ENCODE data around the gene SLC4A11. TPM values are rescaled to one million over a fixed set of nuclear protein-coding genes. Genes with fewer than 3 reads are reported as not detected.

The SLC4A11 gene
- 10.2 to 13.8 TPM (median 13.0 TPM) in 5 replicates for total RNA-seq (2022; extraction: Qiagen RNA extraction)

GRCh38 chr20:3239026-3239866 lies at the start of gene SLC4A11:
Gene SLC4A11 (minus strand): TSS chr20:3239190. CDS start chr20:3239137, 53 bp downstream.

GRCh38 chr20:3209257-3209945 lies 29.6 kb downstream of the SLC4A11 start, which contains the start of gene ITPA:
Gene ITPA (plus strand): TSS chr20:3209498. CDS start chr20:3209552, 54 bp downstream.

GRCh38 chr20:3204124-3204794 lies 34.7 kb downstream of the SLC4A11 start, which contains the start of gene DDRGK1:
Gene DDRGK1 (minus strand): TSS chr20:3204682. CDS start chr20:3204627, 55 bp downstream.

Other genes starting within 250 kb of the SLC4A11 start
- 0.18 to 0.22 TPM (median 0.21 TPM) in 4 of 5 replicates, not detected in the other for gene GNRH2, start 195.6 kb downstream of the SLC4A11 start, total RNA-seq (2022; extraction: Qiagen RNA extraction)
- 106 to 165 TPM (median 157 TPM) in 5 replicates for gene MRPS26, start 193.1 kb downstream of the SLC4A11 start, total RNA-seq (2022; extraction: Qiagen RNA extraction)
- gene OXT, start 167.6 kb downstream of the SLC4A11 start, total RNA-seq (2022; extraction: Qiagen RNA extraction) = not detected in 5 replicates
- not detected in 5 replicates for gene AVP, start 154.5 kb downstream of the SLC4A11 start, total RNA-seq (2022; extraction: Qiagen RNA extraction)
- 46.8 to 52.8 TPM (median 47.9 TPM) in 5 replicates for gene FASTKD5, start 79.3 kb downstream of the SLC4A11 start, total RNA-seq (2022; extraction: Qiagen RNA extraction)
- gene UBOX5, start 79.3 kb downstream of the SLC4A11 start, total RNA-seq (2022; extraction: Qiagen RNA extraction) = 4.9 to 6.0 TPM (median 5.8 TPM) in 5 replicates
- 4.4 to 5.9 TPM (median 5.6 TPM) in 5 replicates for gene LZTS3, start 65.6 kb downstream of the SLC4A11 start, total RNA-seq (2022; extraction: Qiagen RNA extraction)
- gene DDRGK1, start 34.5 kb downstream of the SLC4A11 start, total RNA-seq (2022; extraction: Qiagen RNA extraction) = 78.2 to 103 TPM (median 99.3 TPM) in 5 replicates
- gene ITPA, start 29.7 kb downstream of the SLC4A11 start, total RNA-seq (2022; extraction: Qiagen RNA extraction) = 131 to 148 TPM (median 134 TPM) in 5 replicates
- gene DNAAF9, start 168.5 kb upstream of the SLC4A11 start, total RNA-seq (2022; extraction: Qiagen RNA extraction) = 5.7 to 7.1 TPM (median 6.6 TPM) in 5 replicates
- gene ATRN, start 231.8 kb upstream of the SLC4A11 start, total RNA-seq (2022; extraction: Qiagen RNA extraction) = 20.0 to 25.5 TPM (median 24.2 TPM) in 5 replicates

All from A549 treated with AZD2906 at 1 μM for 4 hours (cell line).